Measurements from ENCODE around the gene SOS1.
A peak's percentile ranks its signal among the peaks of the same experiment; 100 is the strongest.
"Not testable (repeated sequence)": the region's sequence is repeated elsewhere in the genome, so short reads cannot be mapped to it uniquely, and the experiment has no call there.

Gene SOS1

GRCh38 chr2:39141334-39142271 is 20.8 kb upstream of the SOS1 start:
- H3K27ac Mint-ChIP-seq: peak overlapping the region in 2 of 3 experiments; percentile 18 to 79
- no peak overlapping the region for H3K4me3 Mint-ChIP-seq
- H3K9me3 Mint-ChIP-seq: no peaks in the 10 kb centered on the region
- H3K36me3 Mint-ChIP-seq (ENCODE audit: low read depth): no peaks in the 10 kb centered on the region
- TF ChIP-seq CTCF (IDR thresholded peaks at IDR 0.05; ENCODE audit: unreplicated experiment in 3 of 3): no peak
- no peaks in the 10 kb centered on the region for H3K27me3 Mint-ChIP-seq (ENCODE audit: low read depth)
- H3K4me1 Mint-ChIP-seq: peaks cover 19% of the 10 kb centered on the region

GRCh38 chr2:39140948-39141333 is 20.1 kb upstream of the SOS1 start:
- not testable (repeated sequence) for H3K9me3 Mint-ChIP-seq; H3K4me3 Mint-ChIP-seq; H3K27me3 Mint-ChIP-seq (ENCODE audit: low read depth); H3K36me3 Mint-ChIP-seq (ENCODE audit: low read depth)
- Mint-ChIP-seq H3K27ac (peak overlapping the region in 1 of 3 experiments; percentile 79), H3K4me1 (peaks cover 19% of the 10 kb centered on the region)

- Mint-ChIP-seq H3K36me3 (ENCODE audit: low read depth) (no peaks in the 10 kb centered on the region), H3K9me3 (no peaks in the 10 kb centered on the region), H3K27me3 (ENCODE audit: low read depth) (peaks cover 3% of the 10 kb centered on the region), H3K4me3 (no peak overlapping the region), H3K4me1 (peaks cover 19% of the 10 kb centered on the region), H3K27ac (no peak overlapping the region)
- TF ChIP-seq CTCF (IDR thresholded peaks at IDR 0.05; ENCODE audit: unreplicated experiment in 3 of 3): no peak
Observed at GRCh38 chr2:39140322-39140847, 19.5 kb upstream of the SOS1 start.

GRCh38 chr2:39139511-39140237 is 18.8 kb upstream of the SOS1 start:
- Mint-ChIP-seq H3K9me3 (no peaks in the 10 kb centered on the region), H3K36me3 (ENCODE audit: low read depth) (no peaks in the 10 kb centered on the region), H3K4me3 (no peak overlapping the region), H3K27ac (peak overlapping the region in 1 of 3 experiments; percentile 18), H3K4me1 (peaks cover 19% of the 10 kb centered on the region), H3K27me3 (ENCODE audit: low read depth) (peaks cover 3% of the 10 kb centered on the region)
- no peak for TF ChIP-seq CTCF (IDR thresholded peaks at IDR 0.05; ENCODE audit: unreplicated experiment in 3 of 3)

GRCh38 chr2:39138837-39139211 is 18.0 kb upstream of the SOS1 start:
- Mint-ChIP-seq H3K36me3 (ENCODE audit: low read depth) (no peaks in the 10 kb centered on the region), H3K4me1 (peaks cover 19% of the 10 kb centered on the region), H3K27me3 (ENCODE audit: low read depth) (peaks cover 3% of the 10 kb centered on the region), H3K4me3 (no peak overlapping the region), H3K27ac (no peak overlapping the region), H3K9me3 (no peaks in the 10 kb centered on the region)
- no peak for TF ChIP-seq CTCF (IDR thresholded peaks at IDR 0.05; ENCODE audit: unreplicated experiment in 3 of 3)

- not testable (repeated sequence) for H3K27me3 Mint-ChIP-seq (ENCODE audit: low read depth); H3K9me3 Mint-ChIP-seq; H3K4me3 Mint-ChIP-seq; H3K27ac Mint-ChIP-seq; H3K36me3 Mint-ChIP-seq (ENCODE audit: low read depth)
- H3K4me1 Mint-ChIP-seq: peaks cover 19% of the 10 kb centered on the region
Observed at GRCh38 chr2:39138187-39138836, 17.5 kb upstream of the SOS1 start.
